Thyroid gland (tissue), 4 donors: ENCODE results near the gene RHOJ.

Experiments used
- CTCF ChIP-seq, 6 experiments: fragments of 200-600 bp in 3 of 6; fragments of 450-650 bp in 3 of 6; sonication (generic) in 3 of 6; IDR thresholded peaks; one replicate each; pipeline ENCODE4 v1.5.1; 2016 to 2019; ENCODE audit warnings: antibody characterized with exemption in 6 of 6, mild to moderate bottlenecking in 2 of 6, inconsistent platforms in 1 of 6, moderate library complexity in 1 of 6
- POLR2A ChIP-seq, 2 donors: fragments of 450-650 bp; IDR thresholded peaks; one replicate each; pipeline ENCODE4 v1.6.1; 2017; ENCODE audit warnings: antibody characterized with exemption in 2 of 2, mild to moderate bottlenecking in 2 of 2, moderate library complexity in 1 of 2

DNA sequence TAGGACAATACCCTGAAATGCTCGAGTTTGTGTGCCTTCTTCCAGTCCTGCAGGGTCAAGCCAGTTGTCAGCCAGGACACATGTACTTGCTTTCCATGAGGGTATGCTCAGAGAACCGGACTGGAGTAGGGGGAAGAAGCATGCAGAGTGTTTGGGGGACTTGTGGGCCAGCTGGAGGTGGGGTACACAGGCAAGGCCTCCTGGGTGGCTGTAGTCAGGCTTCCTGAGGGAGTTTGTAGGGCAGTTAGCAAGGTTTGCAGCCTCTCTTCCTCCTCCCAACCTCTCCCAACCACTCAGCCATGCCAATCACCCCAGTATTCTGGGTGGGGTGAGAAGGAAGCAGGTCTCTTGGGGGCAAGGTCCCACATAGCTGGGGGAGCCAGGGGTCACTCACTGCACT lies 47.0 kb upstream of the RHOJ start:
- TF ChIP-seq CTCF (IDR thresholded peaks at IDR 0.05) (no peak), POLR2A (IDR thresholded peaks at IDR 0.05) (no peak)
